ENCODE measurements around the gene TCF7L1. TPM values are rescaled to one million over a fixed set of nuclear protein-coding genes. Genes with fewer than 3 reads are reported as not detected.
"Not testable (repeated sequence)": the region's sequence is repeated elsewhere in the genome, so short reads cannot be mapped to it uniquely, and the experiment has no call there.

Gene TCF7L1
- polyA plus RNA-seq, 3 donors: 56.7 to 62.1 (median 58.2) TPM

GRCh38 chr2:85318222-85319074 is 185.3 kb downstream of the TCF7L1 start:
- peak; percentile 74 for DNase-seq

- DNase-seq: no peak
Observed at GRCh38 chr2:85319796-85320195, 186.6 kb downstream of the TCF7L1 start.

DNA sequence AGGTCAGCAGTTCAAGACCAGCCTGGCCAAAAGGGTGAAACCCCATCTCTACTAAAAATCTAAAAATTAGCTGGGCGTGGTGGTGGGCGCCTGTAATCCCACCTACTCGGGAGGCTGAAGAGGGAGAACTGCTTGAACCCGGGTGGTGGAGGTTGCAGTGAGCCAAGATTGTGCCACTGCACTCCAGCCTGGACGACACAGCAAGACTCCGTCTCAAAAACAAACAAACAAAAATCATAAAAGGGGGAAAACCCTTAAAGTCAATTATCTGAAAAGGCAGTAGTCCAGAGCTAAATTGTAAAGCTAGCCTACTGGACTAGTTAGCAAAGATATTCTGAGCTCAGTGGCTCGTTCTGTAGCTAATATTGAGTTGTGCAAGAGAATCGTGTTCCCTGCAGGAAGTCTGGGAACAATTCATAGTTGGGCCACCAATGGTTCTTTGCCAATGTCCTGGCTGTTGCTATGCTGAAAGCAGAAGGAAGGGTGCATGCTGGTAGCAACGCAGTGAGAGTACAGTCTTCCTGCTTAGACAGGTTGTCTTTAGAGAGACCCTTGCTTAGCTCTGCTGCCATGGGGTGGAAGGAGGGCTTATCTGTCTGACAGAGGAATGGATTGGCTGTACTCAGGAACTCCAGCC is 190.3 kb downstream of the TCF7L1 start:
- no peak for DNase-seq

DNA sequence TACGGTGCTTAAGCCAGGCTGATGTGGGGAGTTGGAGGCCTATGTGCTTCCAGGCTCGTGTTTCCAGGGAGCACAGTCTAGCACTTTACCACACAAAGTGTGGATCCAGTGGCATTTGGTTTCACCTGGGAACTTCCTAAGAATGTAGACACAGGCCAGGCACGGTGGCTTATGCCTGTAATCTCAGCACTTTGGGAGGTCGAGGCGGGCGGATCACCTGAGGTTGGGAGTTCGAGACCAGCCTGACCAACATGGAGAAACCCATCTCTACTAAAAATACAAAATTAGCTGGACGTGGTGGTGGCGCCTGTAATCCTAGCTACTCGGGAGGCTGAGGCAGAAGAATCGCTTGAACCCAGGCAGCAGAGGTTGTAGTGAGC is 190.8 kb downstream of the TCF7L1 start:
- DNase-seq: not testable (repeated sequence)

DNA sequence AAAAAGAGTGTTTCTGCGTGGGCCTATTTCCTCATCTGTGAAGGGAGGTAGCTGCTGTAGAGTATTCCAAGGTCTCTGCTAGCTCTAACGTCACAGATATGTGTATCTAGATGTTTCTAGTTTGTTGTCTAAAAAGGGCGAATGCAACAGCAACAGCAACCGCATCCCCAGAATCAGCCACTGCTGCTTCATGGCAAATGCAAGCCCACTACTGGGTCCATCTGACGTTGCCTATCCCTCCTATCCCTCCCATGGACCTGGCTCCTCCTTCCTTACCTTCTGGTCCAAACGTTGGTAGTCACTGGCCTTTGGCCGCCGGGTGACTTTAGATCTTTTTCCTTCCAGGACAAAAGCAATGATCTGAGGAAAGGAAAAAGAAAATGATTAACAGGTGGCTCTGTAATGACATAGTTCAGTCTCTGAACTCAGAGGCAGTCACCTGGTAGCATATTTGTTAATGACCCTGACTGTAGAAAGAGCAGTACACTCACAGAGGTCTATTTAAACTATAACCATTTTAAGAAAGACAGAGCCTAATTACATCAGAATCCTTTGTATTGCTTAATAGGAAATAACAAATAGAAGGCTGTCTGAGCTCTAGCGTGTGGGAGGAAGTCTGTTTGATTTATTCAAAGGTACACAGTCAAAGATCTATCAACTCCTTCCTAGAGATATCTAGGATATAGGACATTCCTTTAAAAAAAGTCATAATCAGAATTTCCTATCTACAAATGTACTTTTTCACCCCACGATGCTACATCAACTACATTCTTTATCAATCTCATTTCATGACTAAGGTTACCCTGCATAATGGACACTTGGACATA is 191.7 kb downstream of the TCF7L1 start:
- DNase-seq: no peak

GRCh38 chr2:85325466-85325811 is 192.2 kb downstream of the TCF7L1 start:
- no peak for DNase-seq

DNA sequence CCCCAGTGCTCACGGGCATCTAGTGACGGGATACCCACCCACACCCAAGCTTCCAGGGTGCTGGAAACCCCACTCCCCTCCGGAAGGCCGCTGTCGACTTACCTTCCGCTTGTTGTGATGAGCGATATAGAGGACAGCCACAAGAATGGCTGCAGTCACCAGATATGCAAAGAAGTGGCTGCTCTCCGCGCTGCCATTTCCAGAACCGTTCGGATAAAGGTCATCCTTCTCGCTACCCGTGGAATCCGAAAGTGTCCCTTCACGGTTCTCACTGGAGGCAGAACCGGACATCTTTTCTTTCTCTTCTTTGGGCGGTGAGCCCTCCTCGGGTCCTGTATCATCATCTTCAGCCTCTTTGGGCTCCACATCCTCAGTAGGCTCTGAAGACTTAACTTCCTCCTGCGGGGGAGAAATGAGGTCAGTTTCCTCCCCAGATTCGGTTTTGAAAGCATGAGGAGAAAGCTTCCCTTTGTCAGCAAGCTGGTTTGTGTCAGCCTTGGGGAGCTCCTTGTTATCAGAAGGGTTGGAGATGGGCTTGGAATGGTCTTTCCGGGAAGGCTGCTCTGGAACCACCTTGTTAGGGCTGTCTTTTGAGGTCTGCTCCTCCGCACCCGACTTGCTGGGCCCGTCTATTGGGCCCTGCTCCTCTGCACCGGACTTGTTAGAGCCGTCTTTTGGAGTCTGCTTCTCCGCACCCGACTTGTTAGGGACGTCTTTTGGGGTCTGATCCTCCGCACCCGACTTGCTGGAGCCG is 193.4 kb downstream of the TCF7L1 start:
- no peak for DNase-seq

DNA sequence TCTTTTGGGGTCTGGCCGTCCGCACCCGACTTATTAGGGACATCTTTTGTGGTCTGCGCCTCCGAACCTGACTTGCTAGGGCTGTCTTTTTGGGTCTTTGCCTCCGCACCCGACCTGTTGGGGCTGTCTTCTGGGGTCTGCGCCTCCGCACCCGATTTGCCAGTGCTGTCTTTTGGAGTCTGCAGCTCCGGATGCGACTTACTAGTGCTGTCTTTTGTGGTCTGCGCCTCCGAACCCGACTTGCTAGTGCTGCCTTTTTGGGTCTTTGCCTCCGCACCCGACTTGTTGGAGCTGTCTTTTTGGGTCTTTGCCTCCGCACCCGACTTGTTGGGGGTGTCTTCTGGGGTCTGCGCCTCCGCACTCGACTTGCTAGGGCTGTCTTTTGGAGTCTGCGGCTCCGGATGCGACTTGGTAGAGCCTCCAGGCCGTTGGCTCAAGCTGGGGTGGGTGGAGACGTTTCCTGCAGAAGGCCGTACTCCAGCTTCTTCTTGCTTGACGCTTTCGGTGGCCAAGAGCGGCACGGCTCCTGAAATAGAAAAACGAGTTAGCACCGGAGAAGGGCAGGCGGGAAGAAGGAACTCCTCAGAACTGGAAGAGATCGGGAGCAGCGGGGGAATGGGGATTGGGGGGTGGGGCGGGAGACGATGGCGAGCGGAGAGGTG is 194.1 kb downstream of the TCF7L1 start:
- no peak for DNase-seq

DNA sequence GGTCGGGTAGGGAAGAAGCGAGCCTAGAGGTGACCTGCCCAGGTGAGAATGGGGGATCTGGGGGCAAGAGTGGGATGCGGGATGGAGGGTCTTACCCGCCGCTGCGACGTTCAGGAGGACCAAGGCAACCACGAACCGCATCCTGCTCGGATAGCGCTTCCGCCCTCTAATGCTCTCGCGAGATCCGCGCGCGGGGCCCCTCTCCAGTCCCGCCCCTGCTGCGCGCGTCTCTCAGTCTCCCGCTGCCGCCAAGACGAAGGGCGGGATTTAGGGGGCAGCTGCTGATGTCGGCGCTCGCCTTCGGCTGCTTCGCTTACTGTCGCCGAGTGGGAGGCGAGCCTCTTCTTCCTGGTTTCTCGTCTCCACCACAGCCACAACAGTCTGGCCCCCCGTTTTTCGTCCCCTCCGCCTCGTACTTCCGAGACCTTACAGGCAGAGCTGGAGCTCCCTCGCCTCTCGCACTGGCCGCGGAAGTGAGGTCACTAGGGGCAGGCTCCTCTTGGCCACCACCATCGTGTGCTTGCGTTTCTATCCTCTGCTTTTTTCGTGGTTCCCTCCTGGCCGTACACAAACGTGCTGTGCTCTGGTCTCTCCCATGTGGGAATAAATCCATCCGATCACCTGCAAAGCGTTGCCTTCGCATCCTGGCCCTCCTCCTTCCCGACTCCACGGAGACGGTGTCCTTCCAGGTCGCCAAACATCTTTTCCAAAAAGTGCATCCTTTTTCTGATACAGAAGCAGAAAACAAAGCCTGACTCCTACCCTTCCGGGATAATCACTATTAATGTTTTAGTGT is 194.8 kb downstream of the TCF7L1 start, which contains the start of gene TGOLN2:
Gene TGOLN2, minus strand, starts transcription at position 168 of the 796 bp plus-strand sequence. Its CDS starts 27 bp downstream, at position 141.
- DNase-seq: peak; percentile 94

- no peak for DNase-seq
Observed at GRCh38 chr2:85329181-85329651, 196.0 kb downstream of the TCF7L1 start.

GRCh38 chr2:85329701-85330100 is 196.5 kb downstream of the TCF7L1 start:
- not testable (repeated sequence) for DNase-seq

DNA sequence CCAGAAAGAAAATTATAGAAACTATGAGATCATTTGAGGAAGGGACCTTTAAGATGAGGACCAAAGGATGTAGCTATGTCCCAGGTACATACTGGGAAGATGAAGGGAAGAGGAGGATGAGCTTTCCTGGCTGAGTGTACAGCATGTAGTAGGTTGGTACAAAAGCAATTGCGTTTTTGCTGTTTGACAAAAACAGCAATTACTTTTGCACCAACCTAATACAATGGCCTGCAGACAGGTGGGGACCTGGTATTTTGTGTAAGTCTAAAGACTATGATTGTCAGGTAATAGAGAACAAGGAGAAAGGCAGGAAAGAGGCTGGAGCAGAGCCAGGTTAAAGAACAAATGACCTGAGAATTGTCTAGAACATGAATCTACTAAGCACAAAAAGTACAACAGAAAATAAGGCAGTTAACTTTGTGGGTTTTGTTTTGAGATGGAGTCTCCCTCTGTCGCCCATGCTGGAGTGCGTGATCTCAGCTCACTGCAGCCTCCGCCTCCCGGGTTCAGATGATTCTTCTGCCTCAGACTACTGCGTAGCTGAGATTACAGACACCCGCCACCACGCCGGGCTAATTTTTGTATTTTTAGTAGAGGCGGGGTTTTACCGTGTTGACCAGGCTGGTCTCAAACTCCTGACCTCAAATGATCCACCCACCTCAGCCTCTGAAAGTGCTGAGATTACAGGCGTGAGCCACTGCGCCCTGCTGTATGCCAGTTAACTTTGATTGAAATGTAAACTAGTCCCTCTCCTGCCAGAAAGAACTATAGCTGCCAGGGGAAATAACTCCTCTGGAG is 197.8 kb downstream of the TCF7L1 start:
- no peak for DNase-seq

- not testable (repeated sequence) for DNase-seq
Observed at GRCh38 chr2:85333877-85334276, 200.7 kb downstream of the TCF7L1 start.

DNA sequence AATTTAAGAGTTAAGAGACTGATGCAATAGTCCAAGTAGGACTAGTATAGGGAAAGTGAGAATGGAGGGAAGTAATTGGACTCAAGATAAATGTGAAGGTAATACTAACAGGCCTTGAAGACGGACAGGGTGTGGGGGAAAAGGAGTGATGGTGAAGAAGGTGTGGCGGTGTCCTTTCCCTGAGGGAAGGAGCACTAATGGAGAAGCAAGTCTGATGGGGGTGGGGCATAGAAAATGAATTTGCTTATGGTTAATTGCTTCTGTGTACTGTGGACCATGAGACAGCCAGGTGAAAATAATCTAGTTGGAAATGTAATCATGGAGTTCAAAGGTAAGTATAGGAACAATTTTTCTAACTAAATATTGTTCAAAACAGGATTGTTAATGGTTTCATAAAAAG is 201.7 kb downstream of the TCF7L1 start:
- DNase-seq: no peak

- no peak for DNase-seq
Observed at GRCh38 chr2:85340034-85340892, 207.1 kb downstream of the TCF7L1 start.

GRCh38 chr2:85341269-85342029 is 208.3 kb downstream of the TCF7L1 start:
- no peak for DNase-seq

DNA sequence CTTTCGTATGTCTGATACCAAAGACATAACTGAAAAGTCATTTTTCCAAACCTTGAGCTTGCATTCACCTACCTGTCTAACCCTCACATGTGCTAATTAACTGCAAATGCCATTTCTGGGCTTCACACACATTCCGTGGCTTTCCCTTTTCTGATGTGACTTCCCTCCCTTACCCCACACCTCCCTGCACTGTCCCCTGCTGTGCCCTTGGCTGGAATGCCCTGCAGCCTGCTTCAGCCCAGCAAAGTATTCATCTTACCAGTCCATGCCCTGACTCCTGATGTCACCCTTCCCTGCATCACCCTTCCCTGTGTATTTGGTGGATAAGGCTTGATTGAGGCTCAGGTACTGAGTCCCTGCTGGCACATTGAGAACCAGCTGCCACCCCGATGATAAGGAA is 209.0 kb downstream of the TCF7L1 start:
- DNase-seq: no peak
